PFSK-1 (cell line): ENCODE data around the gene CACNA1I.

Experiments
- FOXP2 ChIP-seq: optimal IDR thresholded peaks from 2 replicates; pipeline ENCODE3; 2011; ENCODE audit warnings: borderline replicate concordance, control low read depth, inconsistent platforms; ENCODE audit not compliant: insufficient read depth; ENCODE audit errors: extremely low read length, extremely low read depth
- POLR2AphosphoS5 ChIP-seq: IDR thresholded peaks from 2 replicates; pipeline ENCODE4 v1.6.1; 2012; ENCODE audit warnings: low read depth, mild to moderate bottlenecking, control low read depth, low read length, moderate library complexity
- SIN3A ChIP-seq: IDR thresholded peaks from 2 replicates; pipeline ENCODE4 v1.6.1; 2012; ENCODE audit warnings: mild to moderate bottlenecking, low read length, moderate library complexity, borderline replicate concordance; ENCODE audit not compliant: insufficient read depth
- TAF1 ChIP-seq: IDR thresholded peaks from 2 replicates; pipeline ENCODE4 v1.6.1; 2012; ENCODE audit warnings: low read length, control low read depth, borderline replicate concordance; ENCODE audit not compliant: insufficient read depth
- TF ChIP-seq, protein P1 (sequence below), 2 experiments: IDR thresholded peaks; 2 replicates each; pipeline versions ENCODE4 v1.6.1 to v1.8.0; 2011 to 2012; ENCODE audit warnings: low read depth in 2 of 2, low read length in 2 of 2, control low read depth in 1 of 2, inconsistent platforms in 1 of 2, mild to moderate bottlenecking in 1 of 2, moderate library complexity in 1 of 2; ENCODE audit not compliant: insufficient read depth in 1 of 2

Gene CACNA1I

DNA sequence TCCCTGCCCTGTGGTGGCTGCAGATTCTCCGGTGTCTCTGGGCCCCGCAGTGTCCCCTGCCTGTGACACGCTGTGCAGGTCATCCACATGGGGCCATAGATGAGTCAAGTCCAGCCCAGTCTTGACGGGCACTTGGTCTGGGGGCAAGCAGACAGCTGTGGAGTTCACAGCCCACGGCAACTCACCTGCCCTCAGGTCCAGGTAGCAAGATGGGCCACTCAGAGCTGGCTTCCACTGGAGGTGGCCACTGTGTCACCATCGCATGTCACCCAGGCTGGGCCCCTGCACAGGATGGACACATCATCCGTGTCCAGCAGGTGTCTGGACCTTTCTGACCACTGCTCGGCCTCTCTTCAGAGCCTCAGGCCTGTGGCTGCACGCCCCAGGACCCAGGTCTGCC lies 109.9 kb downstream of the CACNA1I start:
- no peak for TF ChIP-seq SIN3A

DNA sequence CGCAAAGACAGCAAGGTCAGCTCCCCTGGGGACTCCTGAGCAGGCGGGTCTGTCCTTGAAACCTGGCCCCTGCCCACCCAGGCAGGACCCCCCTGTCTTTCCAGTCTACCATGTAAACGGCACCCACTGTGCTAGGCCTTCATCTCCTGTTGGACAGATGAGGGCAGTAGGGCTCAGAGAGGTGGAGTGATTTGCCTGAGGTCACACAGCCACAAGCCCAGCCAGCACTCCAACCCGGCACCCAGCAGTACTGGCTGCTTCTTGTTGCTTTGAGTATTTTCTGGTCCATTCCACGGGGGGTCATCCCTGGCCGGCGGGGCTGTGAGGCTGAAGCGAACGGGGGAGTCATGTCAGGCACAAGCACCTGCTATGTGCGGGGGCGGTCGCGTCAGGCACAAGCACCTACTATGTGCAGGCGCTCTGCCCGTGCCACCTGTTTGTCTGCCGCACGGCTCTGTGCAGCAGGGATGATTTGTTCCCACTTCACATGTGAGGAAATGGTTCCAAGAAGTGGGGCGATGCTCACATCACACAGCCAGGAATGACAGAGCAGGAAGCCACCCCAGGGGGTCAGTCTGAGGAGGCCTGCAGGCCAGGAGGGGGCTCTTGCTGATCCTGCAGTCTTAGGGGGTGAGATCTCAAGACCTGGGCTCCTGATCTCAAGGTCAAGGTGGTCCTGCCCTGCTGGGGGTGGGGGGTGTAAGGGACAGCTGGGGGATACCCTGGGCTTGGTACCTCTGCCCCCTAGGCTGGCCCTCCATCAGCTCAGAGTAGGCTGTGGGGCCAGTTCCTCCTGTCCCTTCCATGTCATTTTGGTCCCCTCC lies 110.7 kb downstream of the CACNA1I start:
- TF ChIP-seq SIN3A = no peak
- TF ChIP-seq POLR2AphosphoS5 = no peak
- no peak for TF ChIP-seq TAF1
- TF ChIP-seq, protein P1, sequence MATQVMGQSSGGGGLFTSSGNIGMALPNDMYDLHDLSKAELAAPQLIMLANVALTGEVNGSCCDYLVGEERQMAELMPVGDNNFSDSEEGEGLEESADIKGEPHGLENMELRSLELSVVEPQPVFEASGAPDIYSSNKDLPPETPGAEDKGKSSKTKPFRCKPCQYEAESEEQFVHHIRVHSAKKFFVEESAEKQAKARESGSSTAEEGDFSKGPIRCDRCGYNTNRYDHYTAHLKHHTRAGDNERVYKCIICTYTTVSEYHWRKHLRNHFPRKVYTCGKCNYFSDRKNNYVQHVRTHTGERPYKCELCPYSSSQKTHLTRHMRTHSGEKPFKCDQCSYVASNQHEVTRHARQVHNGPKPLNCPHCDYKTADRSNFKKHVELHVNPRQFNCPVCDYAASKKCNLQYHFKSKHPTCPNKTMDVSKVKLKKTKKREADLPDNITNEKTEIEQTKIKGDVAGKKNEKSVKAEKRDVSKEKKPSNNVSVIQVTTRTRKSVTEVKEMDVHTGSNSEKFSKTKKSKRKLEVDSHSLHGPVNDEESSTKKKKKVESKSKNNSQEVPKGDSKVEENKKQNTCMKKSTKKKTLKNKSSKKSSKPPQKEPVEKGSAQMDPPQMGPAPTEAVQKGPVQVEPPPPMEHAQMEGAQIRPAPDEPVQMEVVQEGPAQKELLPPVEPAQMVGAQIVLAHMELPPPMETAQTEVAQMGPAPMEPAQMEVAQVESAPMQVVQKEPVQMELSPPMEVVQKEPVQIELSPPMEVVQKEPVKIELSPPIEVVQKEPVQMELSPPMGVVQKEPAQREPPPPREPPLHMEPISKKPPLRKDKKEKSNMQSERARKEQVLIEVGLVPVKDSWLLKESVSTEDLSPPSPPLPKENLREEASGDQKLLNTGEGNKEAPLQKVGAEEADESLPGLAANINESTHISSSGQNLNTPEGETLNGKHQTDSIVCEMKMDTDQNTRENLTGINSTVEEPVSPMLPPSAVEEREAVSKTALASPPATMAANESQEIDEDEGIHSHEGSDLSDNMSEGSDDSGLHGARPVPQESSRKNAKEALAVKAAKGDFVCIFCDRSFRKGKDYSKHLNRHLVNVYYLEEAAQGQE (IDR thresholded peaks at IDR 0.05; ENCODE audit: insufficient read depth in 1 of 2, low read depth in 2 of 2, low read length in 2 of 2) = no peak
- TF ChIP-seq FOXP2 = no peak

DNA sequence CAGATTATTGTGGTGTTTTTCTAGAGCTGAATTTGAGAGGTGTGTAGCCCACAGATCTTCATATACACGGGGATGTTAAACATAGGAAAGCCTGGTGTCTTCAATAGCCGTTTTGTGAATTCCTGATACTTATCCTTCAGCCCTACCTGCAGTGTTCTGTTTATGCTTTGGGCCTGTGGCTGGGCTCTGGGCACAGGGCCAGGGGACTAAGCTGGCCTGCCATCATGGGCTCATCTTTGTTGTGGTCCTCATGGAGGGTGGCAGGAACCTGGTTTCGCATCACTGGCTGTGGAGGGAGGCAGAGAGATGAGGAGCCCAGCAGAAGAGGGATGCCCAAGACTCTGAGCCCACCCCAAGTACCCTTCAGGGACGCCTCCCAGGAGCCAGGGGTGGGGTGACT lies 112.4 kb downstream of the CACNA1I start:
- TF ChIP-seq FOXP2 (no peak), TAF1 (no peak), POLR2AphosphoS5 (no peak), SIN3A (no peak)
- TF ChIP-seq, protein P1 (IDR thresholded peaks at IDR 0.05; ENCODE audit: insufficient read depth in 1 of 2, low read depth in 2 of 2, low read length in 2 of 2) = no peak

DNA sequence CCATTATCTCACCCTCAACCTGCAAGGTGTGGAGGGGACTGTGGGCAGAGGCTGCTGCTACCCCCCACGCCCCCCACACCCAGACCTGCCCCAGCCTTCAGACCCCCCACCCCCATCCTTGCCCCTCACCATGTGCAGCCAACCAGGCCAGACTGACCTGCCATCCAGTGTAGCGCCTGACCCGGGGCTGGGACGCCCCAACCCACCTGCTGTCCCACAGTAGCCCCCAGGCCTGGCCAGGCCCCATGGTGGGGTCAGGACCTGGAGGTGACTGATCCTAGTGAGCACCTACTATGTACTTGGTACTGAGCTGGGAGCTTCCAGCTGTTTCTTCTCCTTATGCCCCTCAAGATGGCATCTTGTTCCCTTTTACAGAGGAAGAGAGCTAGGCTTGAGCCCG lies 113.1 kb downstream of the CACNA1I start:
- TF ChIP-seq POLR2AphosphoS5 (no peak), SIN3A (no peak), TAF1 (no peak), FOXP2 (no peak)
- TF ChIP-seq, protein P1 (IDR thresholded peaks at IDR 0.05; ENCODE audit: insufficient read depth in 1 of 2, low read depth in 2 of 2, low read length in 2 of 2) = no peak

DNA sequence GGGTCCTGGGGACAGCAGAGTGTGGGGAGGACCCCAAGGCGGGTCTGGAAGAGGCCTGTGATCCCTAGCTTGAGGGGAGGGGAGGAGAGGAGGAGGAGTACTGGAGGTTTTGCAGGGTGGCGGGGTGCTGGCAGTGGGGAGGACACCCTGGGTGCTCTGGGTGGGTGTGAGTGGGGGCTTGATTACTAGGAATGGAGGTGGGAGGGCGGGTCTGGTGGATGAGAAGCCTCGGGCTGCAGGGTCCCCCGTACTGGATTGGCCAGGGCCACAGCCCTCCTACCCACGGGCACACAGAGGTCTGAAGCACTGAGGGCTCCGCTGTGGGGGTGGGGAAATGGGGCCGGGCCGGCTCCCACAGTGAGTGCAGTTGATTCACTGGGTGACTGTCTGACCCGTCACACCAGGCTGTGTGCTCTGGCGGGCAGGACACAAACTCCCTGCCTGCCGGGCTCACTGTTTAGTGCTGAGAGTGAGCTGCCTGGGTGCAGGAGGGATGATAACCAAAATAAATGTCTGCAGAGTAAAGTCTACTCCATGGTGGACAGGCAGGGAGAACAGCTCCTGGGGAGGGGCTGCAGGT lies 114.2 kb downstream of the CACNA1I start:
- no peak for TF ChIP-seq TAF1
- no peak for TF ChIP-seq SIN3A
- no peak for TF ChIP-seq FOXP2
- no peak for TF ChIP-seq POLR2AphosphoS5
- TF ChIP-seq, protein P1 (IDR thresholded peaks at IDR 0.05; ENCODE audit: insufficient read depth in 1 of 2, low read depth in 2 of 2, low read length in 2 of 2) = no peak
